GM12878 (cell line): ENCODE results near the gene DRAXIN.

ENCODE experiments used
- CTCF ChIP-seq, 3 experiments: IDR thresholded peaks in 2 of 3; conservative IDR thresholded peaks in 1 of 3; 2 replicates each; pipeline ENCODE4 v1.5.1; 2011; ENCODE audit warnings: low read depth in 3 of 3, low read length in 3 of 3, mild to moderate bottlenecking in 3 of 3, control low read depth in 2 of 3, moderate library complexity in 2 of 3, inconsistent platforms in 1 of 3, mixed read lengths in 1 of 3; ENCODE audit not compliant: control insufficient read depth in 2 of 3, insufficient read depth in 1 of 3; ENCODE audit errors: extremely low read depth in 1 of 3
- EGR1 ChIP-seq, 2 experiments: IDR thresholded peaks; 1 replicate in 1 of 2; 2 replicates in 1 of 2; pipeline ENCODE4 v1.6.1; 2011 to 2012; ENCODE audit warnings: low read depth in 2 of 2, low read length in 2 of 2, borderline replicate concordance in 1 of 2, mild to moderate bottlenecking in 1 of 2, moderate library complexity in 1 of 2
- TAF1 ChIP-seq: IDR thresholded peaks from 2 replicates; pipeline ENCODE4 v1.6.1; 2011; ENCODE audit warnings: mild to moderate bottlenecking, low read depth, low read length, borderline replicate concordance

DNA sequence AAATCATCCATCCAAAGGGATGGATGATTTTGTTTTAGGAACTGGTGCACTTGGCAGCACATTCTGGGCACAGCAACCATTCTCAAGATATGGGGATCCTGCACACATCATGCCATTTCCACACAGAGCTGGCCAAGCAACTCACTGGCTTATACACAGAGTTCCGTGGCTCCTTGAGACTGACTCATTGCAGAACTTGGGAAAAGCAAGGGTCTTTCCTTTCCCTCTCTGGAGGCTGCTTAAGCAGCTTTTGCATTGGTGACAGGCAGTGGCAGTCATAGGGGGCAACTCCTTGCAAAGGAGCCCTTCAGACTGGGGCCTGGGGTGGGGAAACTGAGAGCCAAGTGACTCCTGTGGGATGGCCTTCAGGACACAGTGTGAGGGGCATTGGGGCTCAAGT lies 8.7 kb upstream of the DRAXIN start:
- no peak for TF ChIP-seq TAF1
- no peak for TF ChIP-seq CTCF (IDR thresholded peaks at IDR 0.05 in 2 of 3, conservative IDR thresholded peaks at IDR 0.05 in 1 of 3; ENCODE audit: control insufficient read depth in 2 of 3, extremely low read depth in 1 of 3, insufficient read depth in 1 of 3, low read depth in 3 of 3, low read length in 3 of 3)
- TF ChIP-seq EGR1 (IDR thresholded peaks at IDR 0.05; ENCODE audit: borderline replicate concordance in 1 of 2, low read depth in 2 of 2, low read length in 2 of 2) = no peak
